HepG2 (cell line): ENCODE data around the gene SLC12A9. TPM values are rescaled to one million over a fixed set of nuclear protein-coding genes. Genes with fewer than 3 reads are reported as not detected.
A peak's percentile ranks its signal among the peaks of the same experiment; 100 is the strongest.

Source experiments
- ARID2 ChIP-seq: sonication (generic); formaldehyde crosslinking; IDR thresholded peaks from 2 replicates; pipeline ENCODE4 v1.8.1; 2022; ENCODE audit warnings: mild to moderate bottlenecking, missing genetic modification reagents, borderline replicate concordance
- CHCHD3 ChIP-seq: sonication (generic); formaldehyde crosslinking; IDR thresholded peaks from 2 replicates; pipeline ENCODE4 v1.8.0; 2022; ENCODE audit warnings: mild to moderate bottlenecking, missing genetic modification reagents, moderate library complexity
- DMAP1 ChIP-seq: IDR thresholded peaks from 2 replicates; pipeline ENCODE4 v1.6.1; 2016
- DR1 ChIP-seq: sonication (generic); formaldehyde crosslinking; IDR thresholded peaks from 2 replicates; pipeline ENCODE4 v1.8.0; 2021; ENCODE audit warnings: mild to moderate bottlenecking, missing genetic modification reagents, inconsistent platforms
- GATAD2A ChIP-seq: IDR thresholded peaks from 2 replicates; pipeline ENCODE4 v1.6.1; 2016
- KLF13 ChIP-seq: sonication (generic); formaldehyde crosslinking; IDR thresholded peaks from 2 replicates; pipeline ENCODE4 v1.4.0; 2020; ENCODE audit warnings: mild to moderate bottlenecking, missing genetic modification reagents
- LCORL ChIP-seq, 2 experiments: fragments of 450-650 bp in 1 of 2; sonication (generic) in 1 of 2; formaldehyde crosslinking in 1 of 2; IDR thresholded peaks; 2 replicates each; pipeline versions ENCODE4 v1.5.0 to v1.6.1; 2017 to 2020; ENCODE audit warnings: antibody characterized with exemption in 1 of 2, missing genetic modification reagents in 1 of 2
- NFATC3 ChIP-seq: sonication (generic); formaldehyde crosslinking; IDR thresholded peaks from 2 replicates; pipeline ENCODE4 v1.5.1; 2020; ENCODE audit warnings: mild to moderate bottlenecking, missing genetic modification reagents
- POLR2AphosphoS5 ChIP-seq: IDR thresholded peaks from 2 replicates; pipeline ENCODE4 v1.6.1; 2012; ENCODE audit warnings: low read depth, low read length
- SCMH1 ChIP-seq: sonication (generic); formaldehyde crosslinking; IDR thresholded peaks from 2 replicates; pipeline ENCODE4 v1.9.0; 2021; ENCODE audit warnings: missing genetic modification reagents, mild to moderate bottlenecking, borderline replicate concordance
- THYN1 ChIP-seq: sonication (generic); formaldehyde crosslinking; IDR thresholded peaks from 2 replicates; pipeline ENCODE4 v1.8.1; 2023; ENCODE audit warnings: low read depth, mild to moderate bottlenecking, moderate library complexity, missing genetic modification reagents, borderline replicate concordance
- ZBTB38 ChIP-seq: sonication (generic); formaldehyde crosslinking; IDR thresholded peaks from 2 replicates; pipeline ENCODE4 v1.5.1; 2020; ENCODE audit warnings: mild to moderate bottlenecking, missing genetic modification reagents
- ZC3H13 ChIP-seq: sonication (generic); formaldehyde crosslinking; IDR thresholded peaks from 2 replicates; pipeline ENCODE4 v1.8.1; 2023; ENCODE audit warnings: mild to moderate bottlenecking, missing genetic modification reagents, moderate library complexity
- ZC3H4 ChIP-seq: sonication (generic); formaldehyde crosslinking; IDR thresholded peaks from 2 replicates; pipeline ENCODE4 v1.4.0; 2020; ENCODE audit warnings: missing genetic modification reagents, borderline replicate concordance
- ZNF234 ChIP-seq: sonication (generic); formaldehyde crosslinking; conservative IDR thresholded peaks from 2 replicates; pipeline ENCODE4 v1.5.1; 2020; ENCODE audit warnings: mild to moderate bottlenecking, missing genetic modification reagents
- ZNF598 ChIP-seq: sonication (generic); formaldehyde crosslinking; IDR thresholded peaks from 2 replicates; pipeline ENCODE4 v1.5.1; 2020; ENCODE audit warnings: mild to moderate bottlenecking, missing genetic modification reagents, borderline replicate concordance
- ZNF761 ChIP-seq: sonication (generic); formaldehyde crosslinking; conservative IDR thresholded peaks from 2 replicates; pipeline ENCODE4 v1.4.0; 2020; ENCODE audit warnings: mild to moderate bottlenecking, missing genetic modification reagents
- ZNF839 ChIP-seq: sonication (generic); formaldehyde crosslinking; IDR thresholded peaks from 2 replicates; pipeline ENCODE4 v1.4.0; 2020; ENCODE audit warnings: missing genetic modification reagents, mild to moderate bottlenecking, borderline replicate concordance
- ZSCAN12 ChIP-seq: sonication (generic); formaldehyde crosslinking; IDR thresholded peaks from 2 replicates; pipeline ENCODE4 v1.9.0; 2021; ENCODE audit warnings: mild to moderate bottlenecking, missing genetic modification reagents
- polyA plus RNA-seq, 8 experiments: library from polyadenylated mRNA; depleted of rRNA in 3 of 8; stranded (reverse) in 7 of 8; unstranded in 1 of 8; fragments of >200 nt; fragmentation: Illumina TruSeq in 4 of 8; extraction: Trizol in 4 of 8; gene quantifications; 2 replicates each; pipeline versions ENCODE4 v1.2.1 to v1.2.3, GENCODE V29; 2011 to 2016; ENCODE audit warnings: low read depth in 4 of 8, missing spikeins in 1 of 8, mixed read lengths in 1 of 8; ENCODE audit not compliant: insufficient read depth in 1 of 8
- total RNA-seq, 5 experiments: library from RNA; depleted of rRNA; stranded (reverse); fragments of >200 nt; fragmentation: Illumina TruSeq; extraction: Trizol; gene quantifications; 2 replicates each; pipeline ENCODE4 v1.2.3, GENCODE V29; 2016; ENCODE audit warnings: low read depth in 1 of 5
- TF ChIP-seq, protein P1 (sequence below): sonication (generic); formaldehyde crosslinking; IDR thresholded peaks from 2 replicates; pipeline ENCODE4 v1.9.0; 2022; ENCODE audit warnings: missing genetic modification reagents, mild to moderate bottlenecking, borderline replicate concordance
- TF ChIP-seq, protein P2 (sequence below): sonication (generic); formaldehyde crosslinking; IDR thresholded peaks from 2 replicates; pipeline ENCODE4 v1.4.0; 2020; ENCODE audit warnings: missing genetic modification reagents; ENCODE audit errors: not compliant biosample characterization
- TF ChIP-seq, protein P3 (sequence below): sonication (generic); formaldehyde crosslinking; IDR thresholded peaks from 2 replicates; pipeline ENCODE4 v1.4.0; 2020; ENCODE audit warnings: missing genetic modification reagents, borderline replicate concordance

Gene SLC12A9
- total and polyA plus RNA-seq, 2 of the 13 experiments (the other 11 are each of a cell fraction or from before 2014, with no cell fraction given) = 8.7 to 16.6 TPM

DNA sequence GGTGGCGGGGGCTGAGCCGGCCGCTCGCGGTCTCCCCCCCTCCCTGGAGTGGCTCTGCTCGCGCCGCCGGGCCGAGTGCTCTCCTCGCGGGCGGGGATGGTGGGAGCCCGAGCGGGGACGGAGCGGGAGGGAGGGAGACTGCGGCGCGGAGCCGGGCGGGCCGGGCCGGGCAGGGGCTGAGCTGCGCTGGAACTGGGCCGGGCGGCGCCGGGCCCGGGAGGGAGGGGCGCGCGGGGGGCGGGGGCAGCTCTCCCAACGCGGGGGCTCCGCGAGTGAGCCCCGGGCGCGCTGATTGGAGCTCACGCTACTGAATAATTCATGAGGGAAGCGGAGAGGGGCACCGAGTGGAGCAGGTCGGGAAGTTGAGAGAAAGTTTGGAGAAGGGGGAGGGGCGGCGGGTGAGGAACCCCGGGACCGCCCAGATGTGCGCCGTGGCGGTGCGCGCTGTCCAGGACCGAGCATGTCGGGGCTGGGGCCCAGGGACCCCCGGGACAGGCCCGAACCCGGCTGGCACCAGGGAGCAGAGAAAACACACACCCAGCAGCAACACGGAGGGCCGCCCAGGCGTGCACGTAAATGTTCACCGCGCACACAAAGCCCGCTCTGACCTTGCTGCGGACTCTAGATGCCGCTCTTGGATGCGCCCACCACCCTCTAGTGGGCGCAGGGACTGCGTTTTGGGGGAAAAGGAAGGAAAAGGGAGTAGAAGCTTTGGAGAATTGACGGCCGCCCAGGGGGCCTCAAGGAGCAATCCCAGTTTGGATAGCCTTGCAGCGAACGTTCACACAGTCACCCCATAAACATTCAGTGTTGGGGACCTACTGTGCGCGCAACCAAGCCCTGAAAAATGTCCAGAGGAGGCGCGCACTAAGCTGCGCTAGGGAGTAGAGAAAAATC is 24.9 kb upstream of the SLC12A9 start, which contains the start of gene EPHB4 (continued):
- TF ChIP-seq DR1 (CRISPR knock-in tag) (peak; percentile 65; the same call in 1 of the 2 replicates), LCORL (IDR thresholded peaks at IDR 0.05) (no peak), LCORL (CRISPR knock-in tag; IDR thresholded peaks at IDR 0.05) (peak; percentile 90), SCMH1 (CRISPR knock-in tag) (no peak), ZC3H13 (CRISPR knock-in tag) (0 out of 2 replicates have a peak, but pooled peaks have one; percentile 27), ZSCAN12 (peak; percentile 56; the same call in 1 of the 2 replicates), ARID2 (CRISPR knock-in tag) (no peak), THYN1 (CRISPR knock-in tag) (no peak), ZNF598 (CRISPR knock-in tag) (peak; percentile 84), DMAP1 (CRISPR knock-in tag) (peak; percentile 64; the same call in 1 of the 2 replicates), ZC3H4 (no peak), ZNF234 (CRISPR knock-in tag) (0 out of 2 replicates have a peak, but pooled peaks have one; percentile 46), ZNF761 (CRISPR knock-in tag) (no peak), POLR2AphosphoS5 (peak; percentile 48), ZBTB38 (CRISPR knock-in tag) (peak; percentile 70), ZNF839 (CRISPR knock-in tag) (0 out of 2 replicates have a peak, but pooled peaks have one; percentile 26), KLF13 (CRISPR knock-in tag) (0 out of 2 replicates have a peak, but pooled peaks have one; percentile 60), CHCHD3 (CRISPR knock-in tag) (no peak; the same call in 1 of the 2 replicates), NFATC3 (CRISPR knock-in tag) (0 out of 2 replicates have a peak, but pooled peaks have one; percentile 56), GATAD2A (CRISPR knock-in tag) (peak; percentile 74)
- TF ChIP-seq, protein P1, sequence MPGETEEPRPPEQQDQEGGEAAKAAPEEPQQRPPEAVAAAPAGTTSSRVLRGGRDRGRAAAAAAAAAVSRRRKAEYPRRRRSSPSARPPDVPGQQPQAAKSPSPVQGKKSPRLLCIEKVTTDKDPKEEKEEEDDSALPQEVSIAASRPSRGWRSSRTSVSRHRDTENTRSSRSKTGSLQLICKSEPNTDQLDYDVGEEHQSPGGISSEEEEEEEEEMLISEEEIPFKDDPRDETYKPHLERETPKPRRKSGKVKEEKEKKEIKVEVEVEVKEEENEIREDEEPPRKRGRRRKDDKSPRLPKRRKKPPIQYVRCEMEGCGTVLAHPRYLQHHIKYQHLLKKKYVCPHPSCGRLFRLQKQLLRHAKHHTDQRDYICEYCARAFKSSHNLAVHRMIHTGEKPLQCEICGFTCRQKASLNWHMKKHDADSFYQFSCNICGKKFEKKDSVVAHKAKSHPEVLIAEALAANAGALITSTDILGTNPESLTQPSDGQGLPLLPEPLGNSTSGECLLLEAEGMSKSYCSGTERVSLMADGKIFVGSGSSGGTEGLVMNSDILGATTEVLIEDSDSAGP (CRISPR knock-in tag) = peak; percentile 81; the same call in 1 of the 2 replicates
- TF ChIP-seq, protein P2, sequence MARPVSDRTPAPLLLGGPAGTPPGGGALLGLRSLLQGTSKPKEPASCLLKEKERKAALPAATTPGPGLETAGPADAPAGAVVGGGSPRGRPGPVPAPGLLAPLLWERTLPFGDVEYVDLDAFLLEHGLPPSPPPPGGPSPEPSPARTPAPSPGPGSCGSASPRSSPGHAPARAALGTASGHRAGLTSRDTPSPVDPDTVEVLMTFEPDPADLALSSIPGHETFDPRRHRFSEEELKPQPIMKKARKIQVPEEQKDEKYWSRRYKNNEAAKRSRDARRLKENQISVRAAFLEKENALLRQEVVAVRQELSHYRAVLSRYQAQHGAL (CRISPR knock-in tag) = peak; percentile 8
- TF ChIP-seq, protein P3, sequence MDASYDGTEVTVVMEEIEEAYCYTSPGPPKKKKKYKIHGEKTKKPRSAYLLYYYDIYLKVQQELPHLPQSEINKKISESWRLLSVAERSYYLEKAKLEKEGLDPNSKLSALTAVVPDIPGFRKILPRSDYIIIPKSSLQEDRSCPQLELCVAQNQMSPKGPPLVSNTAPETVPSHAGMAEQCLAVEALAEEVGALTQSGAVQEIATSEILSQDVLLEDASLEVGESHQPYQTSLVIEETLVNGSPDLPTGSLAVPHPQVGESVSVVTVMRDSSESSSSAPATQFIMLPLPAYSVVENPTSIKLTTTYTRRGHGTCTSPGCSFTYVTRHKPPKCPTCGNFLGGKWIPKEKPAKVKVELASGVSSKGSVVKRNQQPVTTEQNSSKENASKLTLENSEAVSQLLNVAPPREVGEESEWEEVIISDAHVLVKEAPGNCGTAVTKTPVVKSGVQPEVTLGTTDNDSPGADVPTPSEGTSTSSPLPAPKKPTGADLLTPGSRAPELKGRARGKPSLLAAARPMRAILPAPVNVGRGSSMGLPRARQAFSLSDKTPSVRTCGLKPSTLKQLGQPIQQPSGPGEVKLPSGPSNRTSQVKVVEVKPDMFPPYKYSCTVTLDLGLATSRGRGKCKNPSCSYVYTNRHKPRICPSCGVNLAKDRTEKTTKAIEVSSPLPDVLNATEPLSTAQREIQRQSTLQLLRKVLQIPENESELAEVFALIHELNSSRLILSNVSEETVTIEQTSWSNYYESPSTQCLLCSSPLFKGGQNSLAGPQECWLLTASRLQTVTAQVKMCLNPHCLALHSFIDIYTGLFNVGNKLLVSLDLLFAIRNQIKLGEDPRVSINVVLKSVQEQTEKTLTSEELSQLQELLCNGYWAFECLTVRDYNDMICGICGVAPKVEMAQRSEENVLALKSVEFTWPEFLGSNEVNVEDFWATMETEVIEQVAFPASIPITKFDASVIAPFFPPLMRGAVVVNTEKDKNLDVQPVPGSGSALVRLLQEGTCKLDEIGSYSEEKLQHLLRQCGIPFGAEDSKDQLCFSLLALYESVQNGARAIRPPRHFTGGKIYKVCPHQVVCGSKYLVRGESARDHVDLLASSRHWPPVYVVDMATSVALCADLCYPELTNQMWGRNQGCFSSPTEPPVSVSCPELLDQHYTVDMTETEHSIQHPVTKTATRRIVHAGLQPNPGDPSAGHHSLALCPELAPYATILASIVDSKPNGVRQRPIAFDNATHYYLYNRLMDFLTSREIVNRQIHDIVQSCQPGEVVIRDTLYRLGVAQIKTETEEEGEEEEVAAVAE (CRISPR knock-in tag) = peak; percentile 30; the same call in 1 of the 2 replicates
